Activated CD8-positive, alpha-beta T cell treated with anti-CD3 and anti-CD28 coated beads for 36 hours (primary cell): ENCODE data around the gene TIMM23. TPM values are rescaled to one million over a fixed set of nuclear protein-coding genes. Genes with fewer than 3 reads are reported as not detected.
A peak's percentile ranks its signal among the peaks of the same experiment; 100 is the strongest.

Experiments used
- ATAC-seq: fragments of 200-7000 bp; cut with Tn5 transposase; one replicate; pipeline ENCODE4 v1.10.0; 2021; ENCODE audit warnings: mild to moderate bottlenecking, moderate library complexity
- CTCF ChIA-PET: fragments of 350-600 bp; sonication (Branson Sonifier 250); formaldehyde crosslinking; loops from one replicate; lab custom pipeline; 2021; ENCODE audit warnings: antibody characterized with exemption; lab: Charles Lee
- POLR2A ChIA-PET: fragments of 350-600 bp; sonication (Branson Sonifier 250); formaldehyde crosslinking; loops from one replicate; lab custom pipeline; 2021; ENCODE audit warnings: antibody characterized with exemption; lab: Charles Lee
- DNase-seq: peaks from one replicate; pipeline ENCODE4 v3.0.0-alpha.2; 2020
- H3K27ac Mint-ChIP-seq: one replicate; pipeline ENCODE4 v1.8.0; 2021; ENCODE audit warnings: mild to moderate bottlenecking, mixed read lengths
- H3K27me3 Mint-ChIP-seq: one replicate; pipeline ENCODE4 v1.8.0; 2021; ENCODE audit warnings: mixed read lengths
- H3K36me3 Mint-ChIP-seq: one replicate; pipeline ENCODE4 v1.8.0; 2021; ENCODE audit warnings: low read depth, mixed read lengths
- H3K4me1 Mint-ChIP-seq: one replicate; pipeline ENCODE4 v1.8.0; 2021; ENCODE audit warnings: low read depth, mixed read lengths
- H3K4me3 Mint-ChIP-seq: one replicate; pipeline ENCODE4 v1.8.0; 2021; ENCODE audit warnings: mild to moderate bottlenecking, moderate library complexity, mixed read lengths
- H3K9me3 Mint-ChIP-seq: one replicate; pipeline ENCODE4 v1.8.0; 2021; ENCODE audit warnings: mixed read lengths
- CTCF ChIP-seq: fragments of 200-600 bp; IDR thresholded peaks from one replicate; pipeline ENCODE4 v1.8.0; 2022; ENCODE audit warnings: antibody characterized with exemption, mild to moderate bottlenecking
- intact Hi-C: fragments of 100-400 bp; cut with micrococcal nuclease; formaldehyde crosslinking; loops from one replicate; pipeline ENCODE4 v1.10.0; 2022
- total RNA-seq, 2 experiments: library from RNA; stranded (reverse); gene quantifications; one replicate each; pipeline ENCODE4 v1.2.3, GENCODE V29; 2021

Gene TIMM23
- total RNA-seq, 2 experiments from 2014 or later = 70.7 to 76.2 TPM

GRCh38 chr10:46028584-46029460, 56.5 kb downstream of the TIMM23 start:
- intact Hi-C loops = no loop called here
- ChIA-PET CTCF (interaction anchor here (0.6 to 2.3 kb wide), 10 partner anchors 8 to 779 kb away, joined by 3 to 22 read pairs (median 4); no protein-coding TSS in a partner anchor), POLR2A (interaction anchor here (1.0 to 1.6 kb wide), 3 partner anchors 13 to 22 kb away, joined by 3 to 5 read pairs (median 3); partner anchors contain the start of gene MSMB)
- Mint-ChIP-seq H3K27ac (peak overlapping the region; percentile 89), H3K4me1 (peaks cover 55% of the 10 kb centered on the region), H3K27me3 (no peaks in the 10 kb centered on the region), H3K4me3 (peak overlapping the region; percentile 88), H3K9me3 (no peaks in the 10 kb centered on the region), H3K36me3 (peaks cover 14% of the 10 kb centered on the region)
- TF ChIP-seq CTCF = peak; percentile 64
- ATAC-seq (peak; percentile 31), DNase-seq (peak; percentile 51)

GRCh38 chr10:46029461-46030030, 57.3 kb downstream of the TIMM23 start:
- ChIA-PET CTCF (interaction anchor here (0.7 to 2.3 kb wide), 9 partner anchors 9 to 779 kb away, joined by 3 to 22 read pairs (median 5); no protein-coding TSS in a partner anchor), POLR2A (interaction anchor here (1.0 to 1.6 kb wide), 4 partner anchors 10 to 21 kb away, joined by 3 to 5 read pairs (median 3); partner anchors contain the start of gene MSMB)
- intact Hi-C loops = loop anchor here (10.0 kb wide), 1 partner anchor 65 kb away; no protein-coding TSS in a partner anchor
- ATAC-seq (no peak), DNase-seq (no peak)
- no peak for TF ChIP-seq CTCF
- H3K27ac Mint-ChIP-seq = peak overlapping the region; percentile 89
- peak overlapping the region; percentile 88 for H3K4me3 Mint-ChIP-seq
- H3K4me1 Mint-ChIP-seq = peaks cover 48% of the 10 kb centered on the region
- no peaks in the 10 kb centered on the region for H3K9me3 Mint-ChIP-seq
- H3K27me3 Mint-ChIP-seq = no peaks in the 10 kb centered on the region
- peaks cover 14% of the 10 kb centered on the region for H3K36me3 Mint-ChIP-seq

GRCh38 chr10:46030091-46030937, 58.0 kb downstream of the TIMM23 start, which contains the start of gene NCOA4:
Gene NCOA4, minus strand, starts transcription at chr10:46030623. Its CDS starts 13,943 bp downstream, at chr10:46016680.
- H3K27ac Mint-ChIP-seq = peak within 1 kb of the TSS; percentile 89

More at GRCh38 chr10:46030091-46030937, 58.0 kb downstream of the TIMM23 start, which contains the start of gene NCOA4:
- DNase-seq = peak; percentile 98
- ATAC-seq = peak; percentile 97
- peak; percentile 51 for TF ChIP-seq CTCF
- Mint-ChIP-seq H3K36me3 (peaks cover 12% of the 10 kb centered on the region), H3K9me3 (no peaks in the 10 kb centered on the region), H3K4me1 (peaks cover 43% of the 10 kb centered on the region), H3K4me3 (peak within 1 kb of the TSS; percentile 88), H3K27me3 (no peaks in the 10 kb centered on the region)
- intact Hi-C loops = loop anchor here (10.0 kb wide), 1 partner anchor 64 kb away; no protein-coding TSS in a partner anchor
- POLR2A ChIA-PET = interaction anchor here (1.1 to 1.6 kb wide), 3 partner anchors 10 to 15 kb away, joined by 3 to 5 read pairs (median 3); partner anchors contain the start of gene MSMB
- CTCF ChIA-PET = interaction anchor here (0.8 to 2.3 kb wide), 6 partner anchors 10 to 199 kb away, joined by 3 to 22 read pairs (median 6); no protein-coding TSS in a partner anchor
